HL-60 (cell line): ENCODE measurements around the gene NKX2-3.

Experiments
- DNase-seq, 2 experiments: peaks; one replicate each; pipeline ENCODE4 v3.0.0-alpha.2; 2010 to 2020; ENCODE audit warnings: low read depth in 1 of 2, low spot score in 1 of 2
- H3K27ac ChIP-seq: fragments of 250-450 bp; sonication (Bioruptor Pico); replicated peaks from 2 replicates; pipeline ENCODE4 v1.5.1; 2020; ENCODE audit warnings: mild to moderate bottlenecking, moderate library complexity
- H3K27me3 ChIP-seq: fragments of 250-450 bp; sonication (Bioruptor Pico); 2 replicates; pipeline ENCODE4 v1.5.1; 2021; ENCODE audit warnings: mild to moderate bottlenecking, moderate library complexity; ENCODE audit not compliant: insufficient read depth, poor library complexity, severe bottlenecking
- H3K4me3 ChIP-seq: replicated peaks from 2 replicates; pipeline ENCODE4 v1.5.1; 2011; ENCODE audit warnings: mild to moderate bottlenecking, control low read depth, low read length; ENCODE audit not compliant: insufficient read depth
- CTCF ChIP-seq: IDR thresholded peaks from one replicate; pipeline ENCODE4 v1.5.1; 2011; ENCODE audit warnings: low read length, control low read depth, inconsistent platforms; ENCODE audit not compliant: insufficient read depth
- GABPA ChIP-seq: IDR thresholded peaks from 2 replicates; pipeline ENCODE4 v1.6.1; 2012; ENCODE audit warnings: low read depth
- POLR2AphosphoS5 ChIP-seq: IDR thresholded peaks from 2 replicates; pipeline ENCODE4 v1.6.1; 2012; ENCODE audit warnings: low read depth
- REST ChIP-seq: IDR thresholded peaks from 2 replicates; pipeline ENCODE4 v1.6.1; 2012; ENCODE audit warnings: low read depth; ENCODE audit not compliant: insufficient replicate concordance
- SPI1 ChIP-seq: IDR thresholded peaks from 2 replicates; pipeline ENCODE4 v1.6.1; 2012; ENCODE audit warnings: low read depth, mild to moderate bottlenecking, borderline replicate concordance
- long read RNA-seq: library from polyadenylated mRNA; unstranded; transcript quantifications from one replicate; pipeline ENCODE4 v2.0.0, GENCODE V29; 2020

Gene NKX2-3
- long read RNA-seq, partial matches to known transcripts: 1 of 1 reads
- long read RNA-seq, other reads (novel, unspliced or antisense): 0 of 1 reads

- TF ChIP-seq REST (no peak), CTCF (no peak), SPI1 (no peak), POLR2AphosphoS5 (no peak), GABPA (no peak)
- no peak within 1 kb of the TSS for H3K4me3 ChIP-seq
- peaks cover 92% of the 10 kb centered on the region for H3K27me3 ChIP-seq
- H3K27ac ChIP-seq: no peak within 1 kb of the TSS
- no peak for DNase-seq
These were observed at the start of gene NKX2-3 for GRCh38 chr10:99532687-99533495. Gene NKX2-3, plus strand, starts transcription at chr10:99532942. Its CDS starts 190 bp downstream, at chr10:99533132.

GRCh38 chr10:99484626-99485581 lies 47.8 kb upstream of the NKX2-3 start:
- no peak overlapping the region for H3K4me3 ChIP-seq
- no peak for DNase-seq
- TF ChIP-seq GABPA: no peak
- no peak overlapping the region for H3K27ac ChIP-seq
- peaks cover 17% of the 10 kb centered on the region for H3K27me3 ChIP-seq

GRCh38 chr10:99487125-99487807 lies 45.5 kb upstream of the NKX2-3 start:
- DNase-seq: no peak
- no peak overlapping the region for H3K27ac ChIP-seq
- TF ChIP-seq POLR2AphosphoS5 (no peak), CTCF (no peak), SPI1 (no peak), REST (no peak), GABPA (no peak)

More at GRCh38 chr10:99487125-99487807, 45.5 kb upstream of the NKX2-3 start:
- Histone ChIP-seq H3K27me3 (peaks cover 24% of the 10 kb centered on the region), H3K4me3 (no peak overlapping the region)
